Keratinocyte (primary cell): ENCODE results near the gene INPP5E.

Experiments
- CTCF ChIP-seq, 3 experiments: IDR thresholded peaks in 1 of 3; conservative IDR thresholded peaks in 1 of 3; optimal IDR thresholded peaks in 1 of 3; 2 replicates in 2 of 3; 3 replicates in 1 of 3; pipeline versions ENCODE3 to v1.5.1; 2011; ENCODE audit warnings: low read length in 3 of 3, mild to moderate bottlenecking in 3 of 3, moderate library complexity in 2 of 3, control low read depth in 1 of 3, inconsistent platforms in 1 of 3; ENCODE audit not compliant: insufficient read depth in 2 of 3; ENCODE audit errors: extremely low read depth in 1 of 3
- EZH2 ChIP-seq: IDR thresholded peaks from one replicate; pipeline ENCODE4 v1.6.1; 2012; ENCODE audit warnings: inconsistent platforms, mild to moderate bottlenecking, low read length, moderate library complexity

GRCh38 chr9:136443087-136443486 lies 3.4 kb upstream of the INPP5E start:
- TF ChIP-seq CTCF (optimal IDR thresholded peaks at IDR 0.05 in 1 of 3, IDR thresholded peaks at IDR 0.05 in 1 of 3, conservative IDR thresholded peaks at IDR 0.05 in 1 of 3; ENCODE audit: extremely low read depth in 1 of 3, insufficient read depth in 2 of 3, low read length in 3 of 3) (no peak), EZH2 (no peak)
